ENCODE results near the gene SOWAHC. TPM values are rescaled to one million over a fixed set of nuclear protein-coding genes. Genes with fewer than 3 reads are reported as not detected.
A peak's percentile ranks its signal among the peaks of the same experiment; 100 is the strongest.
"Not testable (repeated sequence)": the region's sequence is repeated elsewhere in the genome, so short reads cannot be mapped to it uniquely, and the experiment has no call there.

The SOWAHC gene
- 19.9 TPM for total RNA-seq
- long read RNA-seq, full-length matches to known transcripts: 62 of 62 reads
- long read RNA-seq, partial matches to known transcripts: 0 of 62 reads
- long read RNA-seq, other reads (novel, unspliced or antisense): 0 of 62 reads

GRCh38 chr2:109613922-109614714, at the start of gene SOWAHC, which contains the start of gene SEPTIN10:
TSS of gene SOWAHC (plus strand) at chr2:109614364. CDS start at chr2:109614490, 126 bp downstream.
TSS of gene SEPTIN10 (minus strand) at chr2:109613966. CDS start at chr2:109613827, 139 bp downstream.
- Histone ChIP-seq H3K4me1 (peaks cover 32% of the 10 kb centered on the region), H3K27ac (peak within 1 kb of the TSS; percentile 93), H3K36me3 (peaks cover 4% of the 10 kb centered on the region), H3K27me3 (no peaks in the 10 kb centered on the region), H3K9me3 (no peaks in the 10 kb centered on the region), H3K4me3 (peak within 1 kb of the TSS; percentile 62)
- TF ChIP-seq CTCF (IDR thresholded peaks at IDR 0.05): no peak
- peak; percentile 99 for DNase-seq
- intact Hi-C loops (cut with DNase I): no loop called here
- ATAC-seq: peak; percentile 95

- no peak for DNase-seq
- no peak overlapping the region for H3K27ac ChIP-seq
- H3K27me3 ChIP-seq: no peaks in the 10 kb centered on the region
- peaks cover 17% of the 10 kb centered on the region for H3K36me3 ChIP-seq
- H3K4me3 ChIP-seq: no peak overlapping the region
- H3K9me3 ChIP-seq: no peaks in the 10 kb centered on the region
- intact Hi-C loops (cut with DNase I): no loop called here
- ATAC-seq: no peak
- no peaks in the 10 kb centered on the region for H3K4me1 ChIP-seq
- no peak for TF ChIP-seq CTCF (IDR thresholded peaks at IDR 0.05)
These were observed 38.8 kb upstream of the SOWAHC start for GRCh38 chr2:109575373-109575772.

- ATAC-seq; intact Hi-C loops (cut with DNase I); H3K27ac ChIP-seq; DNase-seq; H3K4me1 ChIP-seq; H3K9me3 ChIP-seq; H3K27me3 ChIP-seq; H3K4me3 ChIP-seq: not testable (repeated sequence)
- peaks cover 22% of the 10 kb centered on the region for H3K36me3 ChIP-seq
These were observed 36.5 kb upstream of the SOWAHC start for GRCh38 chr2:109577630-109578029.

- Histone ChIP-seq H3K4me1 (no peaks in the 10 kb centered on the region), H3K36me3 (peaks cover 26% of the 10 kb centered on the region), H3K27ac (no peak overlapping the region), H3K27me3 (no peaks in the 10 kb centered on the region), H3K9me3 (no peaks in the 10 kb centered on the region), H3K4me3 (no peak overlapping the region)
- no peak for TF ChIP-seq CTCF (IDR thresholded peaks at IDR 0.05)
- intact Hi-C loops (cut with DNase I): no loop called here
- ATAC-seq (no peak), DNase-seq (no peak)
These were observed 31.0 kb upstream of the SOWAHC start for GRCh38 chr2:109582928-109583895.

- DNase-seq (no peak), ATAC-seq (no peak)
- no peak for TF ChIP-seq CTCF (IDR thresholded peaks at IDR 0.05)
- Histone ChIP-seq H3K27me3 (no peaks in the 10 kb centered on the region), H3K4me1 (no peaks in the 10 kb centered on the region), H3K27ac (no peak overlapping the region), H3K4me3 (no peak overlapping the region), H3K36me3 (peaks cover 22% of the 10 kb centered on the region), H3K9me3 (no peaks in the 10 kb centered on the region)
- intact Hi-C loops (cut with DNase I): no loop called here
These were observed 27.5 kb upstream of the SOWAHC start for GRCh38 chr2:109586687-109587086.

Data from upper lobe of right lung (tissue), 1 donor.